CD4-positive, alpha-beta T cell (primary cell): ENCODE results near the gene MBOAT1. TPM values are rescaled to one million over a fixed set of nuclear protein-coding genes. Genes with fewer than 3 reads are reported as not detected.

Source experiments
- ATAC-seq: fragments of 200-7000 bp; cut with Tn5 transposase; one replicate; pipeline ENCODE4 v1.10.0; 2022; ENCODE audit warnings: mild to moderate bottlenecking; ENCODE audit not compliant: poor library complexity
- CTCF ChIA-PET: fragments of 350-600 bp; sonication (Branson Sonifier 250); formaldehyde crosslinking; loops from one replicate; lab custom pipeline; 2021; ENCODE audit warnings: antibody characterized with exemption, inconsistent platforms; lab: Charles Lee
- POLR2A ChIA-PET: fragments of 350-600 bp; sonication (Branson Sonifier 250); formaldehyde crosslinking; loops from one replicate; lab custom pipeline; 2021; ENCODE audit warnings: antibody characterized with exemption, inconsistent platforms; lab: Charles Lee
- DNase-seq, 14 experiments: peaks; one replicate each; pipeline ENCODE4 v3.0.0-alpha.2; 2013 to 2020; ENCODE audit warnings: mixed read lengths in 2 of 14
- H3K27ac ChIP-seq, 2 donors: one replicate each; pipeline versions ENCODE4 v1.5.1 to v1.7.0; 2013; ENCODE audit warnings: low read length in 2 of 2, low read depth in 1 of 2, mild to moderate bottlenecking in 1 of 2
- H3K27me3 ChIP-seq, 2 experiments: 1 replicate in 1 of 2; 2 replicates in 1 of 2; pipeline versions ENCODE4 v1.6.1 to v1.7.0; 2013; ENCODE audit warnings: low read length in 2 of 2, control low read depth in 1 of 2, mild to moderate bottlenecking in 1 of 2, moderate library complexity in 1 of 2; ENCODE audit not compliant: insufficient read depth in 2 of 2, control insufficient read depth in 1 of 2
- H3K36me3 ChIP-seq: one replicate; pipeline ENCODE4 v1.6.1; 2013; ENCODE audit warnings: low read length, control low read depth; ENCODE audit not compliant: insufficient read depth
- H3K4me1 ChIP-seq: one replicate; pipeline ENCODE4 v1.6.1; 2013; ENCODE audit warnings: low read length, control low read depth; ENCODE audit not compliant: insufficient read depth
- H3K4me3 ChIP-seq: one replicate; pipeline ENCODE4 v1.5.1; 2013; ENCODE audit warnings: mild to moderate bottlenecking, low read length, moderate library complexity
- H3K9me3 ChIP-seq, 2 experiments: 1 replicate in 1 of 2; 2 replicates in 1 of 2; pipeline versions ENCODE4 v1.6.1 to v1.7.0; 2013; ENCODE audit warnings: low read length in 2 of 2, mild to moderate bottlenecking in 2 of 2, control low read depth in 1 of 2, moderate library complexity in 1 of 2; ENCODE audit not compliant: control insufficient read depth in 1 of 2, insufficient read depth in 1 of 2
- H3K27ac Mint-ChIP-seq: one replicate; pipeline ENCODE4 v1.8.0; 2020; ENCODE audit warnings: mixed read lengths
- H3K27me3 Mint-ChIP-seq: one replicate; pipeline ENCODE4 v1.8.0; 2021; ENCODE audit warnings: mixed read lengths
- H3K36me3 Mint-ChIP-seq: one replicate; pipeline ENCODE4 v1.8.0; 2021; ENCODE audit warnings: low read depth, mixed read lengths
- H3K4me1 Mint-ChIP-seq: one replicate; pipeline ENCODE4 v1.8.0; 2021; ENCODE audit warnings: low read depth, mixed read lengths
- H3K4me3 Mint-ChIP-seq: one replicate; pipeline ENCODE4 v1.8.0; 2020; ENCODE audit warnings: mild to moderate bottlenecking, mixed read lengths
- H3K9me3 Mint-ChIP-seq: one replicate; pipeline ENCODE4 v1.8.0; 2020; ENCODE audit warnings: mixed read lengths
- intact Hi-C, 2 experiments: fragments of 100-400 bp; cut with DNase I in 1 of 2; cut with micrococcal nuclease in 1 of 2; formaldehyde crosslinking; loops; one replicate each; pipeline versions ENCODE4 v1.15.1 to v1.9.0; 2023 to 2025; cut with DNase I, micrococcal nuclease
- total RNA-seq, 174 experiments: library from RNA in 2 of 174; stranded (reverse) in 2 of 174; gene quantifications; one replicate each; pipeline ENCODE4 v1.2.3 and lab custom pipeline; 2021 to 2026
- TF ChIP-seq, protein P1 (sequence below): fragments of 200-600 bp; IDR thresholded peaks from one replicate; pipeline ENCODE4 v1.8.0; 2022; ENCODE audit warnings: antibody characterized with exemption, mild to moderate bottlenecking

MBOAT1 gene
- total RNA-seq, 2 experiments from 2014 or later: 17.2 to 18.5 TPM

- Histone ChIP-seq H3K36me3 (no peaks in the 10 kb centered on the region), H3K27ac (no peak overlapping the region), H3K27me3 (no peaks in the 10 kb centered on the region), H3K4me1 (no peaks in the 10 kb centered on the region), H3K4me3 (no peak overlapping the region), H3K9me3 (no peaks in the 10 kb centered on the region)
- TF ChIP-seq, protein P1, sequence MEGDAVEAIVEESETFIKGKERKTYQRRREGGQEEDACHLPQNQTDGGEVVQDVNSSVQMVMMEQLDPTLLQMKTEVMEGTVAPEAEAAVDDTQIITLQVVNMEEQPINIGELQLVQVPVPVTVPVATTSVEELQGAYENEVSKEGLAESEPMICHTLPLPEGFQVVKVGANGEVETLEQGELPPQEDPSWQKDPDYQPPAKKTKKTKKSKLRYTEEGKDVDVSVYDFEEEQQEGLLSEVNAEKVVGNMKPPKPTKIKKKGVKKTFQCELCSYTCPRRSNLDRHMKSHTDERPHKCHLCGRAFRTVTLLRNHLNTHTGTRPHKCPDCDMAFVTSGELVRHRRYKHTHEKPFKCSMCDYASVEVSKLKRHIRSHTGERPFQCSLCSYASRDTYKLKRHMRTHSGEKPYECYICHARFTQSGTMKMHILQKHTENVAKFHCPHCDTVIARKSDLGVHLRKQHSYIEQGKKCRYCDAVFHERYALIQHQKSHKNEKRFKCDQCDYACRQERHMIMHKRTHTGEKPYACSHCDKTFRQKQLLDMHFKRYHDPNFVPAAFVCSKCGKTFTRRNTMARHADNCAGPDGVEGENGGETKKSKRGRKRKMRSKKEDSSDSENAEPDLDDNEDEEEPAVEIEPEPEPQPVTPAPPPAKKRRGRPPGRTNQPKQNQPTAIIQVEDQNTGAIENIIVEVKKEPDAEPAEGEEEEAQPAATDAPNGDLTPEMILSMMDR: no peak
- H3K27me3 Mint-ChIP-seq: no peaks in the 10 kb centered on the region
- H3K4me1 Mint-ChIP-seq: no peaks in the 10 kb centered on the region
- ChIA-PET POLR2A (no interaction called here), CTCF (no interaction called here)
- H3K4me3 Mint-ChIP-seq: no peak overlapping the region
- H3K36me3 Mint-ChIP-seq: no peaks in the 10 kb centered on the region
- H3K27ac Mint-ChIP-seq: no peak overlapping the region
- DNase-seq (no peak), ATAC-seq (no peak)
- intact Hi-C loops: no loop called here
- H3K9me3 Mint-ChIP-seq: no peaks in the 10 kb centered on the region
These were observed 40.8 kb upstream of the MBOAT1 start for GRCh38 chr6:20253021-20253420.

DNA sequence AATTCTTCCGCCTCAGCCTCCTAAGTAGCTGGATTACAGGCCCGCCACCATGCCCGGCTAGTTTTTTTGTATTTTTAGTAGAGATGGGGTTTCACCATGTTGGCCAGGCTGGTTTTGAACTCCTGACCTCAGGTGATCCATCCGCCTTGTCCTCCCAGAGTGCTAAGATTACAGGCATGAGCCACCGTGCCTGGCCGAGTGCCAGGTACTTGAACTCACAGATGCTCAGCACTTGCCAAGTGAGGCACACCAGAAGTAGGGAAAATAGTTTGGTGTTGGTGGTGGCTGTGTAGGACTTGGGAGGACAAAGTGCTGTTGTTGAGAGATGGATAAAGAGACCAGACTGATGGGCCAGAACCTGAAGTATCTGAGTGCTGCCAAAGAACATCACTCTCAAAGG, 40.0 kb upstream of the MBOAT1 start:
- Histone ChIP-seq H3K27ac (no peak overlapping the region), H3K4me1 (no peaks in the 10 kb centered on the region), H3K27me3 (no peaks in the 10 kb centered on the region), H3K9me3 (no peaks in the 10 kb centered on the region), H3K4me3 (no peak overlapping the region), H3K36me3 (no peaks in the 10 kb centered on the region)
- no peaks in the 10 kb centered on the region for H3K9me3 Mint-ChIP-seq
- H3K4me3 Mint-ChIP-seq: no peak overlapping the region
- intact Hi-C loops: no loop called here
- no peak overlapping the region for H3K27ac Mint-ChIP-seq
- ChIA-PET CTCF (no interaction called here), POLR2A (no interaction called here)
- no peaks in the 10 kb centered on the region for H3K36me3 Mint-ChIP-seq
- no peak for ATAC-seq
- no peak for DNase-seq
- no peaks in the 10 kb centered on the region for H3K4me1 Mint-ChIP-seq
- H3K27me3 Mint-ChIP-seq: no peaks in the 10 kb centered on the region
- TF ChIP-seq, protein P1: no peak

DNA sequence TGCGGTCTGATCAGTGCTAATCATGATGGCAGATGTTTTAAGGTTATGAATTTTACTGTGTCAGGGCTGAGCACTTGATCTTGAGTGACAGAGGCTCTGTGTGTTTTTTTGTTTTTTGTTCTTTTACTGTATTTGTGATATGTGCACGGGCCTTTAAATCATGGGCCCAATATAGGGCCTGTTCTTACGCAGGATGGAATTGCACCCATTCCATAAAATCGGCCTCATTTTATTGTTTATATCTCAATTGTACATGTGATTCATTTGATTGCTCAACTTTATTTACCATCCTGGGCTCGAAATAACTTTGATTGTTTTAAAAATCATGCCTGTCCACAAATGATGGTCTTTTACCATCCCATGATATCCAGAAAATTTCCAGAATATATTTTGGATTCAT, 39.3 kb upstream of the MBOAT1 start:
- no peak for ATAC-seq
- no peaks in the 10 kb centered on the region for H3K9me3 ChIP-seq
- H3K27ac ChIP-seq: no peak overlapping the region
- H3K4me1 Mint-ChIP-seq: no peaks in the 10 kb centered on the region
- TF ChIP-seq, protein P1: no peak
- no peaks in the 10 kb centered on the region for H3K9me3 Mint-ChIP-seq
- no peaks in the 10 kb centered on the region for H3K4me1 ChIP-seq
- CTCF ChIA-PET: no interaction called here
- intact Hi-C loops: no loop called here
- POLR2A ChIA-PET: no interaction called here
- H3K4me3 Mint-ChIP-seq: no peak overlapping the region
- no peaks in the 10 kb centered on the region for H3K27me3 Mint-ChIP-seq
- no peaks in the 10 kb centered on the region for H3K36me3 Mint-ChIP-seq
- H3K27ac Mint-ChIP-seq: no peak overlapping the region
- H3K36me3 ChIP-seq: no peaks in the 10 kb centered on the region
- H3K4me3 ChIP-seq: no peak overlapping the region
- H3K27me3 ChIP-seq: no peaks in the 10 kb centered on the region
- no peak for DNase-seq
